ENCODE data around the gene DRD2.

The DRD2 gene

GRCh38 chr11:113363406-113363805 is 111.8 kb downstream of the DRD2 start:
- FAIRE-seq, result no peak

All from A204.1 (cell line).